ENCODE data around the gene AGXT. TPM values are rescaled to one million over a fixed set of nuclear protein-coding genes. Genes with fewer than 3 reads are reported as not detected.

The AGXT gene
- total and polyA plus RNA-seq, 2 of the 8 experiments (the other 6 are each of a cell fraction or from before 2014, with no cell fraction given): 0.03 TPM; not detected in 1

GRCh38 chr2:240884745-240885144, 16.1 kb downstream of the AGXT start:
- 91% methylated on average over 3 of the region's 3 CpGs; no CpG with 5 or more reads in 1 of the 2 experiments for WGBS, 2 experiments (ENCODE audit: extremely low coverage in 1 of 2, insufficient coverage in 1 of 2, insufficient read length in 1 of 2, insufficient replicate concordance in 2 of 2, low coverage in 1 of 2, low lambda C conversion rate in 2 of 2, missing lambda C conversion rate in 1 of 2)
- Histone ChIP-seq H3K23ac (ENCODE audit: insufficient read length) (no peak overlapping the region), H3K4me2 (ENCODE audit: insufficient read depth in 1 of 2, low read depth in 2 of 2, low read length in 2 of 2) (no peak overlapping the region)
- no peak for TF ChIP-seq SUZ12 (IDR thresholded peaks at IDR 0.05; ENCODE audit: low read length)
- no peak for TF ChIP-seq MAFK (IDR thresholded peaks at IDR 0.05; ENCODE audit: low read depth, low read length)
- TF ChIP-seq, protein P1, sequence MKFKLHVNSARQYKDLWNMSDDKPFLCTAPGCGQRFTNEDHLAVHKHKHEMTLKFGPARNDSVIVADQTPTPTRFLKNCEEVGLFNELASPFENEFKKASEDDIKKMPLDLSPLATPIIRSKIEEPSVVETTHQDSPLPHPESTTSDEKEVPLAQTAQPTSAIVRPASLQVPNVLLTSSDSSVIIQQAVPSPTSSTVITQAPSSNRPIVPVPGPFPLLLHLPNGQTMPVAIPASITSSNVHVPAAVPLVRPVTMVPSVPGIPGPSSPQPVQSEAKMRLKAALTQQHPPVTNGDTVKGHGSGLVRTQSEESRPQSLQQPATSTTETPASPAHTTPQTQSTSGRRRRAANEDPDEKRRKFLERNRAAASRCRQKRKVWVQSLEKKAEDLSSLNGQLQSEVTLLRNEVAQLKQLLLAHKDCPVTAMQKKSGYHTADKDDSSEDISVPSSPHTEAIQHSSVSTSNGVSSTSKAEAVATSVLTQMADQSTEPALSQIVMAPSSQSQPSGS (IDR thresholded peaks at IDR 0.05; ENCODE audit: low read length): no peak
- no peak for TF ChIP-seq RNF2 (IDR thresholded peaks at IDR 0.05; ENCODE audit: borderline replicate concordance, low read depth, low read length, missing control alignments, poor library complexity, severe bottlenecking)
- no peak for TF ChIP-seq USF2 (IDR thresholded peaks at IDR 0.05; ENCODE audit: low read length)
- TF ChIP-seq CTCF (IDR thresholded peaks at IDR 0.05; ENCODE audit: control extremely low read depth in 1 of 3, insufficient read depth in 1 of 3, low read depth in 1 of 3, low read length in 3 of 3): no peak
- no peak for TF ChIP-seq KDM5A (IDR thresholded peaks at IDR 0.05; ENCODE audit: low read length)

More at GRCh38 chr2:240884745-240885144, 16.1 kb downstream of the AGXT start:
- H3K27ac ChIP-seq (ENCODE audit: low read depth, low read length): no peak overlapping the region
- H2BK20ac ChIP-seq (ENCODE audit: low read length): no peak overlapping the region
- H4K5ac ChIP-seq (ENCODE audit: insufficient read length, low read depth, low read length): no peak overlapping the region
- H3K27me3 ChIP-seq (replicated peaks in 1 of 4; ENCODE audit: control insufficient read depth in 3 of 4, extremely low read depth in 1 of 4, insufficient read depth in 3 of 4, low read length in 3 of 4): no peaks in the 10 kb centered on the region
- no peak overlapping the region for H4K91ac ChIP-seq (replicated peaks; ENCODE audit: insufficient read length, low read length)
- no peak overlapping the region for H3K18ac ChIP-seq (ENCODE audit: extremely low read depth, low read length)
- H2BK120ac ChIP-seq (replicated peaks; ENCODE audit: low read depth, low read length): no peak overlapping the region
- H4K20me1 ChIP-seq (replicated peaks in 1 of 2; ENCODE audit: control insufficient read depth in 1 of 2, insufficient read depth in 2 of 2, low read length in 2 of 2): no peaks in the 10 kb centered on the region
- FAIRE-seq (no peak), DNase-seq (ENCODE audit: low read depth in 1 of 2, low spot score in 2 of 2) (no peak)
- H3K56ac ChIP-seq (replicated peaks; ENCODE audit: insufficient read length, low read depth, low read length): no peak overlapping the region
- no peak overlapping the region for H2AK5ac ChIP-seq (ENCODE audit: low read depth, low read length)
- no peak overlapping the region for H4K8ac ChIP-seq (ENCODE audit: extremely low read depth, insufficient read depth, low read length)
- CTCF ChIA-PET (ENCODE audit: partially characterized antibody): no interaction called here
- H3K14ac ChIP-seq (ENCODE audit: insufficient read length): no peak overlapping the region
- no peak overlapping the region for H2BK15ac ChIP-seq (ENCODE audit: low read length)
- no peaks in the 10 kb centered on the region for H3K79me2 ChIP-seq (ENCODE audit: control insufficient read depth in 1 of 2, insufficient read depth in 2 of 2, low read length in 2 of 2)
- H3K9me3 ChIP-seq (ENCODE audit: insufficient read depth in 2 of 2, low read depth in 1 of 2, low read length in 1 of 2): no peaks in the 10 kb centered on the region
- H3K4ac ChIP-seq (replicated peaks; ENCODE audit: insufficient read length, low read depth, low read length): no peak overlapping the region
- no peaks in the 10 kb centered on the region for H3K79me1 ChIP-seq (ENCODE audit: low read depth, low read length)
- H2BK12ac ChIP-seq (ENCODE audit: low read depth, low read length): no peak overlapping the region
- H2BK5ac ChIP-seq (ENCODE audit: low read depth, low read length): no peak overlapping the region
- H3K4me1 ChIP-seq (replicated peaks in 1 of 4; ENCODE audit: control insufficient read depth in 3 of 4, insufficient read depth in 4 of 4, low read length in 3 of 4): no peaks in the 10 kb centered on the region; a peak in 2 of 7 replicates
- no peaks in the 10 kb centered on the region for H3K23me2 ChIP-seq (ENCODE audit: low read depth, low read length)
- H3K9ac ChIP-seq (replicated peaks in 1 of 4; ENCODE audit: extremely low read depth in 1 of 4, low read depth in 3 of 4, low read length in 3 of 4): no peak overlapping the region
- no peaks in the 10 kb centered on the region for H3K36me3 ChIP-seq (ENCODE audit: control insufficient read depth in 2 of 4, insufficient read depth in 4 of 4, low read length in 3 of 4)
- no peak overlapping the region for H3K4me3 ChIP-seq (ENCODE audit: extremely low read depth in 1 of 4, insufficient read depth in 2 of 4, low read depth in 3 of 4, low read length in 4 of 4)
- H2AFZ ChIP-seq (ENCODE audit: low read length): no peak overlapping the region
- POLR2A ChIA-PET (ENCODE audit: partially characterized antibody): no interaction called here

All from H1 (cell line).